WI38 (cell line): ENCODE data around the gene PRSS2.

Experiments used
- H3K4me3 ChIP-seq: 2 replicates; pipeline ENCODE4 v1.5.1; 2011; ENCODE audit warnings: low read depth, mild to moderate bottlenecking, control low read depth, low read length
- TF ChIP-seq, protein P1 (sequence below): IDR thresholded peaks from 2 replicates; pipeline ENCODE4 v1.5.1; 2012; ENCODE audit warnings: low read depth, mild to moderate bottlenecking, control low read depth, low read length

The PRSS2 gene

DNA sequence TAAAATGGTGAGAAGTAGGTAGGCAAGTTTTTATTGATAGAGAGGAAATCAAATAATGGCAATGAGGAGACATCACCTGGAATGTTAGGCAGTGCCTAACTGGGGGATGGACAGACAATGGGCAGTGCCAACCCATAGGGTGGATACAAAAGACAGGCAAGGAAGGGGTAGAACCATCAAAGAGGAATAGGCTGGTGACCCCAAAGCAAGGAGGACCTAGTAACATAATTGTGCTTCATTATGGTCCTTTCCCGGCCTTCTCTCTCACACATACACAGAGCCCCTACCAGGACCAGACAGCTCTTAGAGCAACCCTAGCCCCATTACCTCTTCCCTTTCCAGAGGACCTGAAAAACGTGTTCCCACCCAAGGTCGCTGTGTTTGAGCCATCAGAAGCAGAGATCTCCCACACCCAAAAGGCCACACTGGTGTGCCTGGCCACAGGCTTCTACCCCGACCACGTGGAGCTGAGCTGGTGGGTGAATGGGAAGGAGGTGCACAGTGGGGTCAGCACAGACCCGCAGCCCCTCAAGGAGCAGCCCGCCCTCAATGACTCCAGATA lies 30.0 kb downstream of the PRSS2 start:
- TF ChIP-seq, protein P1, sequence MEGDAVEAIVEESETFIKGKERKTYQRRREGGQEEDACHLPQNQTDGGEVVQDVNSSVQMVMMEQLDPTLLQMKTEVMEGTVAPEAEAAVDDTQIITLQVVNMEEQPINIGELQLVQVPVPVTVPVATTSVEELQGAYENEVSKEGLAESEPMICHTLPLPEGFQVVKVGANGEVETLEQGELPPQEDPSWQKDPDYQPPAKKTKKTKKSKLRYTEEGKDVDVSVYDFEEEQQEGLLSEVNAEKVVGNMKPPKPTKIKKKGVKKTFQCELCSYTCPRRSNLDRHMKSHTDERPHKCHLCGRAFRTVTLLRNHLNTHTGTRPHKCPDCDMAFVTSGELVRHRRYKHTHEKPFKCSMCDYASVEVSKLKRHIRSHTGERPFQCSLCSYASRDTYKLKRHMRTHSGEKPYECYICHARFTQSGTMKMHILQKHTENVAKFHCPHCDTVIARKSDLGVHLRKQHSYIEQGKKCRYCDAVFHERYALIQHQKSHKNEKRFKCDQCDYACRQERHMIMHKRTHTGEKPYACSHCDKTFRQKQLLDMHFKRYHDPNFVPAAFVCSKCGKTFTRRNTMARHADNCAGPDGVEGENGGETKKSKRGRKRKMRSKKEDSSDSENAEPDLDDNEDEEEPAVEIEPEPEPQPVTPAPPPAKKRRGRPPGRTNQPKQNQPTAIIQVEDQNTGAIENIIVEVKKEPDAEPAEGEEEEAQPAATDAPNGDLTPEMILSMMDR, result no peak

DNA sequence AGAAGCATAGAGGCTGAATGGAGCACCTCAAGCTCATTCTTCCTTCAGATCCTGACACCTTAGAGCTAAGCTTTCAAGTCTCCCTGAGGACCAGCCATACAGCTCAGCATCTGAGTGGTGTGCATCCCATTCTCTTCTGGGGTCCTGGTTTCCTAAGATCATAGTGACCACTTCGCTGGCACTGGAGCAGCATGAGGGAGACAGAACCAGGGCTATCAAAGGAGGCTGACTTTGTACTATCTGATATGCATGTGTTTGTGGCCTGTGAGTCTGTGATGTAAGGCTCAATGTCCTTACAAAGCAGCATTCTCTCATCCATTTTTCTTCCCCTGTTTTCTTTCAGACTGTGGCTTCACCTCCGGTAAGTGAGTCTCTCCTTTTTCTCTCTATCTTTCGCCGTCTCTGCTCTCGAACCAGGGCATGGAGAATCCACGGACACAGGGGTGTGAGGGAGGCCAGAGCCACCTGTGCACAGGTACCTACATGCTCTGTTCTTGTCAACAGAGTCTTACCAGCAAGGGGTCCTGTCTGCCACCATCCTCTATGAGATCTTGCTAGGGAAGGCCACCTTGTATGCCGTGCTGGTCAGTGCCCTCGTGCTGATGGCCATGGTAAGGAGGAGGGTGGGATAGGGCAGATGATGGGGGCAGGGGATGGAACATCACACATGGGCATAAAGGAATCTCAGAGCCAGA lies 31.0 kb downstream of the PRSS2 start:
- TF ChIP-seq, protein P1, result no peak
- no peak overlapping the region for H3K4me3 ChIP-seq

More for the DNA sequence above, 30.0 kb downstream of the PRSS2 start:
- H3K4me3 ChIP-seq, result no peak overlapping the region

DNA sequence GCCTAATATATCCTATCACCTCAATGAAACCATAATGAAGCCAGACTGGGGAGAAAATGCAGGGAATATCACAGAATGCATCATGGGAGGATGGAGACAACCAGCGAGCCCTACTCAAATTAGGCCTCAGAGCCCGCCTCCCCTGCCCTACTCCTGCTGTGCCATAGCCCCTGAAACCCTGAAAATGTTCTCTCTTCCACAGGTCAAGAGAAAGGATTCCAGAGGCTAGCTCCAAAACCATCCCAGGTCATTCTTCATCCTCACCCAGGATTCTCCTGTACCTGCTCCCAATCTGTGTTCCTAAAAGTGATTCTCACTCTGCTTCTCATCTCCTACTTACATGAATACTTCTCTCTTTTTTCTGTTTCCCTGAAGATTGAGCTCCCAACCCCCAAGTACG lies 31.5 kb downstream of the PRSS2 start:
- TF ChIP-seq, protein P1, result no peak
- H3K4me3 ChIP-seq, result no peak overlapping the region

DNA sequence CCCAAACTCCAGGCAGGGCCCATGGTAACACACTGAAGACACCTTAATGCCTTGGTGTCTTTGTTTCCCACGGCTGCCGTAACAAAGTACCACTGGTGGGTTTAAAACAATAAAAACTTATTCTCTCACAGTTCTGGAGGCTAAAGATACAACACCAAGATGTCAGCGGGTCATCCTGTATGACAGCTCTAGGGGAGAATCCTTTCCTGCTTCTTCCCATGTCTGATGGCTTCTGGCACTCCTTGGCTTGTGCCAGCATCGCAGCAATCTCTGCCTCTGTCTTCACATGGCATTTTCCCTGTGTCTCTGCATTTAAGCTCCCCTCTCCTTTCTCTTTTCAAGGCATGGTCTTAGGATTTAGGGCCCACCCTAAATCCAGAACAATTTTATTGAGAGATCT lies 33.1 kb downstream of the PRSS2 start:
- H3K4me3 ChIP-seq, result no peak overlapping the region
- TF ChIP-seq, protein P1, result no peak

DNA sequence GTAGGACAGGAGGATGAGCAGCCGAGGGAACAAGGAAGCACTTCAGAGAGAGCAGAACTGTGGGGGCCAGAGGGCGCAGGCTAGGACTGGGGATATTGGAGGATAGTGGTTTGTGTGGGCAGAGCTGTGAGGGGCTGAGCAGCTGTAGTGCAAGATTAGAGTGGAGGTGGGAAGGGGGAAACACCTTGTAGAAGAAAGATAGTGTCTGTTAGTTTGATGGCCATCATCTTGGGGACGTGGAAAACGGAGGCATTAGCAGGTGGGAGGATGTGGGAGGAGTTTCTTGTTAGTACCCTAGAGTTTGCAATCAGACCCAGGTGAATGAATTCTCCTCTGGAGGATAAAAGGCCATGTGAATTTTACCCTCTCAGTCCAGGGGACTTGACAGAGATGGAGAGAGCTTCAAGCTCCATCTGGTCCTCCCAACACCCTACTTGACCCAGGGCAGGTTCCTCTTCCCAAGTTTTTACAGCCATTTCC lies 34.0 kb downstream of the PRSS2 start:
- TF ChIP-seq, protein P1, result no peak
- no peak overlapping the region for H3K4me3 ChIP-seq

DNA sequence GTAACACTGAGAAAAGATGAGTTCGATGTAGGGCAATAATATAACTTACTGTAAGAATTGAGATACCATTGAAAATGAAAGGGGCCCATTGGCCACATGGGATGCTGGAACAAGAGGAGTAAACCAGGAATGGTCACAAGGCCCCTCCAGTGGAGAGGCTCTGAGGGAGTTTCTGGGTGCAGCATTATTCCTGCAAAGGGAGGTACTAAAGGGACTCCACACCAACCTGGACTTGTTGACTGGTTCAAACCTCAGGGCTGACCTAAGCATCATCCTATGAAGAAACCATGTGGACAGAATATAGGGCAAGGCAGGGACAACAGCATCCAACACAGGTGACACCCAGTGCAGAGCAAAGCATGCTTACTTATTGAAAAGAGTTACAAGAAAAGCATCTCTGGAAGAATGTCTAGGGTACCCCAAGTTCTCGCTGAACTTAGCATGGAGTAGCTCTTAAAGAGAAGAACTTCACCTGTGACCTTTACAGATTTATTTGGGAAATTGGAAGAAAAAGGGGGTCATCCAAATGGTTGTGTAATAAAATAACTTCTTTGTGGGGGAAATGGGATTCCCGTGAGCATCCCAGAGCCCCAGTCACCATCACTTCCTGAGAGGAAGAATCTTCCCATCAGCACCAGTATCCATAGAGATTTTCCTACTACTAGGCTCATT lies 34.7 kb downstream of the PRSS2 start:
- TF ChIP-seq, protein P1, result no peak

DNA sequence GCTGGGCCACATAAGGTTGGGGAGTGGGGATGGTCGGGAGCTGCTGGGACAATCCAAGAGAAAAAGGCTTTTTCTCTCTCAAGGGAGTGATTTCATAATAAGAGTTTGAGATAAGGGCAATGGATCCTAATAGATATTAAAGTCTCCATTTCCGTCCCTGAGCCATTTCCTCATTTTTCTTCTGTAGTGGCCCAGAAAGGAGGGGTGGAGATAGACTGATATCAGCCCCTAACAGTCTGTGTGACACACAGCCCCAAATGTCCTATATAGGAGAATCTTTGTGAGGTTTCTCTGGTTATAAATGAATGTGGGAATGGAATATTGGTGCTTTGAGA lies 35.2 kb downstream of the PRSS2 start:
- TF ChIP-seq, protein P1, result no peak
- H3K4me3 ChIP-seq, result no peak overlapping the region

More for the DNA sequence above, 34.7 kb downstream of the PRSS2 start:
- H3K4me3 ChIP-seq, result no peak overlapping the region
